GM12878 (cell line): ENCODE data around the gene SATB1. TPM values are rescaled to one million over a fixed set of nuclear protein-coding genes. Genes with fewer than 3 reads are reported as not detected.

Experiments
- ATAC-seq: fragments of 200-7000 bp; cut with Tn5 transposase; 3 replicates; pipeline ENCODE4 v1.9.1; 2020; ENCODE audit warnings: mild to moderate bottlenecking, moderate library complexity
- BruUV-seq: library from RNA; stranded (reverse); fragments of 400-500 nt; replicated peaks from 2 replicates; lab custom pipeline; 2021; lab: Mats Ljungman, UMichigan
- CTCF ChIA-PET: fragments of 300-600 bp; sonication (Branson Sonifier 250); formaldehyde crosslinking; extraction: SDS; loops from one replicate; lab custom pipeline; 2021; ENCODE audit warnings: inconsistent platforms; lab: Yijun Ruan, JAX
- POLR2A ChIA-PET: fragments of 350-600 bp; formaldehyde crosslinking; extraction: SDS; loops from one replicate; lab custom pipeline; 2021; ENCODE audit warnings: inconsistent platforms; lab: Charles Lee
- RAD21 ChIA-PET: fragments of 300-600 bp; sonication (Branson Sonifier 250); formaldehyde crosslinking; loops from one replicate; lab custom pipeline; 2023; ENCODE audit warnings: antibody characterized with exemption; ENCODE audit not compliant: unreplicated experiment; lab: Charles Lee
- SMC1A ChIA-PET: fragments of 300-600 bp; sonication (Branson Sonifier 250); formaldehyde crosslinking; loops from one replicate; lab custom pipeline; 2023; ENCODE audit not compliant: unreplicated experiment, uncharacterized antibody; lab: Charles Lee
- DNase-seq: peaks from one replicate; pipeline ENCODE4 v3.0.0-alpha.2; 2011; ENCODE audit warnings: low read depth, low spot score
- FAIRE-seq: peaks from 3 replicates; lab custom pipeline; 2011; peaks lifted over from hg19 to GRCh38; lab: Jason Lieb, UNC
- H2AFZ ChIP-seq: 2 replicates; pipeline ENCODE4 v1.6.0; 2011; ENCODE audit warnings: low read depth, low read length, control low read depth; ENCODE audit not compliant: control insufficient read depth
- H3K27ac ChIP-seq: 2 replicates; pipeline ENCODE4 v1.5.1; 2011; ENCODE audit warnings: control low read depth; ENCODE audit not compliant: control insufficient read depth, insufficient read depth
- H3K27me3 ChIP-seq, 2 experiments: replicated peaks in 1 of 2; 2 replicates each; pipeline versions ENCODE4 v1.6.0 to v1.6.1; 2011; ENCODE audit warnings: low read length in 1 of 2; ENCODE audit not compliant: control insufficient read depth in 2 of 2, insufficient read depth in 2 of 2
- H3K36me3 ChIP-seq, 2 experiments: 2 replicates each; pipeline ENCODE4 v1.5.1; 2011; ENCODE audit warnings: low read length in 1 of 2; ENCODE audit not compliant: control insufficient read depth in 2 of 2, insufficient read depth in 2 of 2
- H3K4me1 ChIP-seq: 2 replicates; pipeline ENCODE4 v1.6.1; 2011; ENCODE audit warnings: mild to moderate bottlenecking, low read length, moderate library complexity, mixed read lengths; ENCODE audit not compliant: control insufficient read depth, insufficient read depth
- H3K4me2 ChIP-seq: 2 replicates; pipeline ENCODE4 v1.6.0; 2011; ENCODE audit warnings: control low read depth; ENCODE audit not compliant: control insufficient read depth, insufficient read depth
- H3K4me3 ChIP-seq: fragments of 200-600 bp; sonication (generic); 2 replicates; pipeline ENCODE4 v1.5.1; 2016
- H3K79me2 ChIP-seq: 2 replicates; pipeline ENCODE4 v1.6.0; 2011; ENCODE audit warnings: low read length; ENCODE audit not compliant: control insufficient read depth, insufficient read depth
- H3K9ac ChIP-seq: 2 replicates; pipeline ENCODE4 v1.8.0; 2011; ENCODE audit warnings: low read length, control low read depth, mixed read lengths; ENCODE audit not compliant: control insufficient read depth, insufficient read depth
- H3K9me3 ChIP-seq: replicated peaks from 3 replicates; pipeline ENCODE4 v1.5.1; 2011; ENCODE audit warnings: mild to moderate bottlenecking, low read length; ENCODE audit not compliant: control insufficient read depth, insufficient read depth
- H4K20me1 ChIP-seq: 2 replicates; pipeline ENCODE4 v1.6.0; 2011; ENCODE audit not compliant: control insufficient read depth, insufficient read depth
- ATF3 ChIP-seq: IDR thresholded peaks from 2 replicates; pipeline ENCODE4 v1.6.1; 2011; ENCODE audit warnings: low read depth, mild to moderate bottlenecking, low read length, moderate library complexity, borderline replicate concordance; ENCODE audit errors: extremely low read depth
- BCL11A ChIP-seq: IDR thresholded peaks from 2 replicates; pipeline ENCODE4 v1.6.1; 2011; ENCODE audit warnings: low read depth, low read length
- GATAD2B ChIP-seq: fragments of 450-650 bp; conservative IDR thresholded peaks from 2 replicates; pipeline ENCODE4 v1.6.1; 2017; ENCODE audit warnings: low read depth, mild to moderate bottlenecking, moderate library complexity
- IKZF2 ChIP-seq, 2 experiments: fragments of 450-650 bp; IDR thresholded peaks; 2 replicates each; pipeline ENCODE4 v1.6.1; 2017; ENCODE audit warnings: mild to moderate bottlenecking in 2 of 2, moderate library complexity in 2 of 2
- JUND ChIP-seq: IDR thresholded peaks from 2 replicates; pipeline ENCODE4 v1.6.1; 2012; ENCODE audit warnings: low read depth, mild to moderate bottlenecking, low read length, improper control_type of control experiment, moderate library complexity
- MXI1 ChIP-seq: fragments of 150-350 bp; IDR thresholded peaks from 2 replicates; pipeline ENCODE4 v1.6.1; 2011; ENCODE audit warnings: low read depth, mild to moderate bottlenecking, inconsistent platforms, low read length, improper control_type of control experiment
- NFYB ChIP-seq: IDR thresholded peaks from 2 replicates; pipeline ENCODE4 v1.6.1; 2011; ENCODE audit warnings: low read depth, mild to moderate bottlenecking, low read length, improper control_type of control experiment, moderate library complexity; ENCODE audit not compliant: insufficient read depth
- POLR2A ChIP-seq: IDR thresholded peaks from 2 replicates; pipeline ENCODE4 v1.6.1; 2011; ENCODE audit warnings: low read depth, mild to moderate bottlenecking, low read length
- PRDM15 ChIP-seq: fragments of 450-650 bp; formaldehyde crosslinking; IDR thresholded peaks from 2 replicates; pipeline ENCODE4 v1.4.0; 2020; ENCODE audit warnings: mild to moderate bottlenecking, moderate library complexity
- SMAD5 ChIP-seq: IDR thresholded peaks from 2 replicates; pipeline ENCODE4 v1.6.1; 2016; ENCODE audit warnings: antibody characterized with exemption, low read depth
- STAT1 ChIP-seq: fragments of 450-650 bp; conservative IDR thresholded peaks from 2 replicates; pipeline ENCODE4 v1.6.1; 2014; ENCODE audit warnings: antibody characterized with exemption, mild to moderate bottlenecking
- TARDBP ChIP-seq: IDR thresholded peaks from 2 replicates; pipeline ENCODE4 v1.6.1; 2016; ENCODE audit warnings: borderline replicate concordance
- ZNF274 ChIP-seq: IDR thresholded peaks from one replicate; pipeline ENCODE4 v1.8.0; 2011; ENCODE audit not compliant: insufficient read length, insufficient read depth
- WGBS: methylation state at CpG from one replicate; pipeline ENCODE4 v1.1.6; 2016; ENCODE audit warnings: low lambda C conversion rate; ENCODE audit not compliant: insufficient replicate concordance, insufficient coverage; ENCODE audit errors: missing lambda C conversion rate; 5-methylcytosine and 5-hydroxymethylcytosine counted together
- in situ Hi-C: fragments of 300-500 bp; cut with MboI; formaldehyde crosslinking; loops from 9 replicates; pipeline ENCODE4 v1.14.3; 2018; ENCODE audit warnings: mixed read lengths
- intact Hi-C: fragments of 100-400 bp; cut with micrococcal nuclease; formaldehyde crosslinking; loops from one replicate; pipeline ENCODE4 v1.14.2; 2022; ENCODE audit not compliant: unreplicated experiment
- polyA plus RNA-seq, 11 experiments: library from polyadenylated mRNA; depleted of rRNA in 4 of 11; unstranded in 6 of 11; stranded (reverse) in 5 of 11; fragments of >200 nt; fragmentation: Nextera tagmentation in 4 of 11; fragmentation: Illumina TruSeq in 1 of 11; extraction: Ambion mirVana in 4 of 11; extraction: Trizol in 1 of 11; gene quantifications; 1 replicate in 1 of 11; 2 replicates in 10 of 11; pipeline versions ENCODE4 v1.2.1 to v1.2.3, GENCODE V29; 2011 to 2016; ENCODE audit warnings: inconsistent platforms in 2 of 11, missing spikeins in 2 of 11, low read depth in 1 of 11
- total RNA-seq, 4 experiments: library from RNA; depleted of rRNA in 3 of 4; stranded (reverse); fragments of >200 nt in 3 of 4; fragmentation: Illumina TruSeq in 1 of 4; extraction: Trizol in 1 of 4; gene quantifications; 2 replicates each; pipeline versions ENCODE4 v1.2.1 to v1.2.3, GENCODE V29; 2013 to 2021
- TF ChIP-seq, protein P1 (sequence below): fragments of 450-650 bp; IDR thresholded peaks from 2 replicates; pipeline ENCODE4 v1.6.1; 2016; ENCODE audit warnings: mild to moderate bottlenecking
- TF ChIP-seq, protein P2 (sequence below): IDR thresholded peaks from 2 replicates; pipeline ENCODE4 v1.6.1; 2012; ENCODE audit warnings: improper control_type of control experiment, low read depth, low read length; ENCODE audit not compliant: insufficient replicate concordance

SATB1 gene
- total and polyA plus RNA-seq, 10 of the 15 experiments (the other 5 are each of a cell fraction or from before 2014, with no cell fraction given): 0.01 to 0.72 (median 0.07) TPM; not detected in 4

DNA sequence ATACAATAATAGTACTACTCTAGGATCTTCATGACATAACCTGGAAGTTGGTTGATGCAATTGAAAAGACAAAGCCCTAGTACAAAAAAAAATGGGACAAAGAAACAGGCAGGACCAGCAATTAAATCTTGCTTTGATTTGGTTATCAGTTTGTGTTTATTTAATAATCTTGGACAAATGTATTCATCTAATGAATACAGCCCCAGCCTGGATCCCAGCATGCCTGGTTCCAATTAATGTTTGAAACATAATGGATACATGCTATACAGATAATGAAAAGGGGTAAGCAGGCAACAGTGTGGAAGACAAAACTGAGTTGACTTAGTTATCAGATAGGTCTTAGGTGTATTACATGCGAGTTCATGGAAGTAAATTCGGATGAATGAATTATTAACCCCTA lies 29.6 kb upstream of the SATB1 start:
- intact Hi-C loops: no loop called here
- ChIA-PET POLR2A (no interaction called here), CTCF (interaction anchor here (0.7 kb wide), 1 partner anchor 17 kb away, joined by 3 read pairs; no protein-coding TSS in a partner anchor)
- TF ChIP-seq TARDBP (no peak), SMAD5 (no peak), PRDM15 (CRISPR knock-in tag) (no peak), NFYB (no peak), IKZF2 (IDR thresholded peaks at IDR 0.05) (no peak), ZNF274 (no peak), GATAD2B (no peak), STAT1 (no peak), POLR2A (no peak), BCL11A (no peak), ATF3 (no peak), MXI1 (no peak), JUND (no peak)
- TF ChIP-seq, protein P1, sequence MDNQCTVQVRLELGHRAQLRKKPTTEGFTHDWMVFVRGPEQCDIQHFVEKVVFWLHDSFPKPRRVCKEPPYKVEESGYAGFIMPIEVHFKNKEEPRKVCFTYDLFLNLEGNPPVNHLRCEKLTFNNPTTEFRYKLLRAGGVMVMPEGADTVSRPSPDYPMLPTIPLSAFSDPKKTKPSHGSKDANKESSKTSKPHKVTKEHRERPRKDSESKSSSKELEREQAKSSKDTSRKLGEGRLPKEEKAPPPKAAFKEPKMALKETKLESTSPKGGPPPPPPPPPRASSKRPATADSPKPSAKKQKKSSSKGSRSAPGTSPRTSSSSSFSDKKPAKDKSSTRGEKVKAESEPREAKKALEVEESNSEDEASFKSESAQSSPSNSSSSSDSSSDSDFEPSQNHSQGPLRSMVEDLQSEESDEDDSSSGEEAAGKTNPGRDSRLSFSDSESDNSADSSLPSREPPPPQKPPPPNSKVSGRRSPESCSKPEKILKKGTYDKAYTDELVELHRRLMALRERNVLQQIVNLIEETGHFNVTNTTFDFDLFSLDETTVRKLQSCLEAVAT: no peak
- TF ChIP-seq, protein P2, sequence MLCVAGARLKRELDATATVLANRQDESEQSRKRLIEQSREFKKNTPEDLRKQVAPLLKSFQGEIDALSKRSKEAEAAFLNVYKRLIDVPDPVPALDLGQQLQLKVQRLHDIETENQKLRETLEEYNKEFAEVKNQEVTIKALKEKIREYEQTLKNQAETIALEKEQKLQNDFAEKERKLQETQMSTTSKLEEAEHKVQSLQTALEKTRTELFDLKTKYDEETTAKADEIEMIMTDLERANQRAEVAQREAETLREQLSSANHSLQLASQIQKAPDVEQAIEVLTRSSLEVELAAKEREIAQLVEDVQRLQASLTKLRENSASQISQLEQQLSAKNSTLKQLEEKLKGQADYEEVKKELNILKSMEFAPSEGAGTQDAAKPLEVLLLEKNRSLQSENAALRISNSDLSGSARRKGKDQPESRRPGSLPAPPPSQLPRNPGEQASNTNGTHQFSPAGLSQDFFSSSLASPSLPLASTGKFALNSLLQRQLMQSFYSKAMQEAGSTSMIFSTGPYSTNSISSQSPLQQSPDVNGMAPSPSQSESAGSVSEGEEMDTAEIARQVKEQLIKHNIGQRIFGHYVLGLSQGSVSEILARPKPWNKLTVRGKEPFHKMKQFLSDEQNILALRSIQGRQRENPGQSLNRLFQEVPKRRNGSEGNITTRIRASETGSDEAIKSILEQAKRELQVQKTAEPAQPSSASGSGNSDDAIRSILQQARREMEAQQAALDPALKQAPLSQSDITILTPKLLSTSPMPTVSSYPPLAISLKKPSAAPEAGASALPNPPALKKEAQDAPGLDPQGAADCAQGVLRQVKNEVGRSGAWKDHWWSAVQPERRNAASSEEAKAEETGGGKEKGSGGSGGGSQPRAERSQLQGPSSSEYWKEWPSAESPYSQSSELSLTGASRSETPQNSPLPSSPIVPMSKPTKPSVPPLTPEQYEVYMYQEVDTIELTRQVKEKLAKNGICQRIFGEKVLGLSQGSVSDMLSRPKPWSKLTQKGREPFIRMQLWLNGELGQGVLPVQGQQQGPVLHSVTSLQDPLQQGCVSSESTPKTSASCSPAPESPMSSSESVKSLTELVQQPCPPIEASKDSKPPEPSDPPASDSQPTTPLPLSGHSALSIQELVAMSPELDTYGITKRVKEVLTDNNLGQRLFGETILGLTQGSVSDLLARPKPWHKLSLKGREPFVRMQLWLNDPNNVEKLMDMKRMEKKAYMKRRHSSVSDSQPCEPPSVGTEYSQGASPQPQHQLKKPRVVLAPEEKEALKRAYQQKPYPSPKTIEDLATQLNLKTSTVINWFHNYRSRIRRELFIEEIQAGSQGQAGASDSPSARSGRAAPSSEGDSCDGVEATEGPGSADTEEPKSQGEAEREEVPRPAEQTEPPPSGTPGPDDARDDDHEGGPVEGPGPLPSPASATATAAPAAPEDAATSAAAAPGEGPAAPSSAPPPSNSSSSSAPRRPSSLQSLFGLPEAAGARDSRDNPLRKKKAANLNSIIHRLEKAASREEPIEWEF: no peak

More for the DNA sequence above, 29.6 kb upstream of the SATB1 start:
- Histone ChIP-seq H3K27me3 (no peaks in the 10 kb centered on the region), H3K4me1 (no peaks in the 10 kb centered on the region), H4K20me1 (no peaks in the 10 kb centered on the region), H3K36me3 (no peaks in the 10 kb centered on the region), H3K9ac (no peak overlapping the region), H3K27ac (no peak overlapping the region), H2AFZ (no peak overlapping the region), H3K79me2 (no peaks in the 10 kb centered on the region), H3K4me2 (no peak overlapping the region), H3K4me3 (no peak overlapping the region), H3K9me3 (no peaks in the 10 kb centered on the region)
- WGBS: 0% methylated on average over 2 of the region's 2 CpGs
- RAD21 ChIA-PET: no interaction called here
- ATAC-seq: no peak
- no peak for FAIRE-seq
- DNase-seq: no peak
- in situ Hi-C loops: no loop called here
- BruUV-seq: no TSS peak
- SMC1A ChIA-PET: no interaction called here
